Neural crest cell (in vitro differentiated cells): Measurements from ENCODE around the gene ARL4A. TPM values are rescaled to one million over a fixed set of nuclear protein-coding genes. Genes with fewer than 3 reads are reported as not detected.

Experiments used
- DNase-seq: peaks from one replicate; pipeline ENCODE4 v3.0.0; 2021; ENCODE audit warnings: low read depth, mixed read lengths, low spot score
- H3K27ac Mint-ChIP-seq: one replicate; pipeline ENCODE4 v1.8.0; 2021; ENCODE audit warnings: mild to moderate bottlenecking, mixed read lengths; ENCODE audit not compliant: unreplicated experiment
- H3K27me3 Mint-ChIP-seq: 2 replicates; pipeline ENCODE4 v1.8.0; 2021; ENCODE audit warnings: low read depth, mild to moderate bottlenecking, mixed read lengths
- H3K36me3 Mint-ChIP-seq: 2 replicates; pipeline ENCODE4 v1.8.0; 2021; ENCODE audit warnings: low read depth, mild to moderate bottlenecking, mixed read lengths
- H3K4me1 Mint-ChIP-seq: 2 replicates; pipeline ENCODE4 v1.8.0; 2021; ENCODE audit warnings: mixed read lengths
- H3K4me3 Mint-ChIP-seq: one replicate; pipeline ENCODE4 v1.8.0; 2021; ENCODE audit warnings: mild to moderate bottlenecking, mixed read lengths
- H3K9me3 Mint-ChIP-seq: 2 replicates; pipeline ENCODE4 v1.8.0; 2021; ENCODE audit warnings: mixed read lengths
- CTCF ChIP-seq: fragments of 200-600 bp; sonication (generic); conservative IDR thresholded peaks from 2 replicates; pipeline ENCODE4 v1.5.0; 2021; ENCODE audit warnings: antibody characterized with exemption, mild to moderate bottlenecking
- long read RNA-seq: library from polyadenylated mRNA; unstranded; transcript quantifications from one replicate; pipeline ENCODE4 v2.0.0, GENCODE V29; 2020
- total RNA-seq: library from RNA; stranded (reverse); gene quantifications from 2 replicates; pipeline ENCODE4 v1.2.1, GENCODE V29; 2021

The ARL4A gene
- total RNA-seq = 65.0 and 71.1 TPM in 2 replicates
- long read RNA-seq, transcript ARL4A-201 (2 exons, 1,147 nt) = minor isoform, 40 of 148 reads
- long read RNA-seq, transcript ARL4A-205 (2 exons, 840 nt) = minor isoform, 10 of 148 reads
- long read RNA-seq, transcript ARL4A-204 (2 exons, 1,144 nt) = minor isoform, 17 of 148 reads
- long read RNA-seq, transcript ARL4A-206 (2 exons, 845 nt) = major isoform, 67 of 148 reads
- long read RNA-seq, partial matches to known transcripts = 0 of 148 reads
- long read RNA-seq, other reads (novel, unspliced or antisense) = 14 of 148 reads

- Mint-ChIP-seq H3K36me3 (peaks cover 6% of the 10 kb centered on the region), H3K27me3 (no peaks in the 10 kb centered on the region), H3K9me3 (no peaks in the 10 kb centered on the region), H3K27ac (peak within 1 kb of the TSS; percentile 97), H3K4me3 (peak within 1 kb of the TSS; percentile 97), H3K4me1 (peaks cover 48% of the 10 kb centered on the region)
- DNase-seq = peak; percentile 96
- peak; percentile 44 for TF ChIP-seq CTCF
These were observed at the start of gene ARL4A for GRCh38 chr7:12686891-12687717. Gene ARL4A, plus strand, starts transcription at chr7:12687633. Its CDS starts 622 bp downstream, at chr7:12688255.

- no peak for DNase-seq
- H3K9me3 Mint-ChIP-seq = no peaks in the 10 kb centered on the region
- no peaks in the 10 kb centered on the region for H3K27me3 Mint-ChIP-seq
- no peaks in the 10 kb centered on the region for H3K36me3 Mint-ChIP-seq
- no peak overlapping the region for H3K27ac Mint-ChIP-seq
- H3K4me1 Mint-ChIP-seq = peaks cover 4% of the 10 kb centered on the region
- no peak overlapping the region for H3K4me3 Mint-ChIP-seq
- TF ChIP-seq CTCF = no peak
These were observed 49.4 kb upstream of the ARL4A start for GRCh38 chr7:12637819-12638592.

GRCh38 chr7:12638851-12639456, 48.5 kb upstream of the ARL4A start:
- H3K9me3 Mint-ChIP-seq = no peaks in the 10 kb centered on the region
- H3K36me3 Mint-ChIP-seq = no peaks in the 10 kb centered on the region
- peak; percentile 83 for TF ChIP-seq CTCF
- peaks cover 4% of the 10 kb centered on the region for H3K4me1 Mint-ChIP-seq
- no peak overlapping the region for H3K27ac Mint-ChIP-seq
- H3K4me3 Mint-ChIP-seq = no peak overlapping the region
- no peak for DNase-seq
- no peaks in the 10 kb centered on the region for H3K27me3 Mint-ChIP-seq

GRCh38 chr7:12640299-12641096, 46.9 kb upstream of the ARL4A start:
- TF ChIP-seq CTCF = no peak
- no peak overlapping the region for H3K27ac Mint-ChIP-seq
- peaks cover 4% of the 10 kb centered on the region for H3K4me1 Mint-ChIP-seq
- no peaks in the 10 kb centered on the region for H3K9me3 Mint-ChIP-seq
- H3K36me3 Mint-ChIP-seq = no peaks in the 10 kb centered on the region
- no peak overlapping the region for H3K4me3 Mint-ChIP-seq
- no peak for DNase-seq
- H3K27me3 Mint-ChIP-seq = no peaks in the 10 kb centered on the region
